ENCODE measurements around the gene STAB1.
A peak's percentile ranks its signal among the peaks of the same experiment; 100 is the strongest.

Gene STAB1

DNA sequence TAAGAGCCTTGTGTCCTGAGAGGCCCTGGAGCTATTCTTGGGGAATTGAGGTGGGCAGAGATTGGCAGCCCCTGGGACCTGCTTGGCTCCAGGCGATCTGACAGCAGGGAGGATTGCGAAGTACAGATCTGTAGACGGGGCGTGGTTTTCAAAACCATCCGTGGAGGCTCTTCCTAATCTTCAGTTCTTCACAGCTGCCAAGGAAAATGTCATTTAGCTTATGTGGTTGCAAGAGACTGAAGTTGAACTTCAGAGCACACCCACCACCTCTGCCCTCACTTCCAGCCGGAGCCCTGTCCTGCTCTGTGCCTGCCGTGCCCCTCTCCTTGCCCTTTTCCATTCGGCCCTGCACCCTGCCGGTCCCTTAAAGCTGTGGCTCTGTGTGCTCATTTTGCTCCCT is 26.8 kb upstream of the STAB1 start:
- H3K27ac ChIP-seq = peak overlapping the region in 1 of 2 donors; percentile 25
- H3K4me3 ChIP-seq = no peak overlapping the region
- TF ChIP-seq, protein P1, sequence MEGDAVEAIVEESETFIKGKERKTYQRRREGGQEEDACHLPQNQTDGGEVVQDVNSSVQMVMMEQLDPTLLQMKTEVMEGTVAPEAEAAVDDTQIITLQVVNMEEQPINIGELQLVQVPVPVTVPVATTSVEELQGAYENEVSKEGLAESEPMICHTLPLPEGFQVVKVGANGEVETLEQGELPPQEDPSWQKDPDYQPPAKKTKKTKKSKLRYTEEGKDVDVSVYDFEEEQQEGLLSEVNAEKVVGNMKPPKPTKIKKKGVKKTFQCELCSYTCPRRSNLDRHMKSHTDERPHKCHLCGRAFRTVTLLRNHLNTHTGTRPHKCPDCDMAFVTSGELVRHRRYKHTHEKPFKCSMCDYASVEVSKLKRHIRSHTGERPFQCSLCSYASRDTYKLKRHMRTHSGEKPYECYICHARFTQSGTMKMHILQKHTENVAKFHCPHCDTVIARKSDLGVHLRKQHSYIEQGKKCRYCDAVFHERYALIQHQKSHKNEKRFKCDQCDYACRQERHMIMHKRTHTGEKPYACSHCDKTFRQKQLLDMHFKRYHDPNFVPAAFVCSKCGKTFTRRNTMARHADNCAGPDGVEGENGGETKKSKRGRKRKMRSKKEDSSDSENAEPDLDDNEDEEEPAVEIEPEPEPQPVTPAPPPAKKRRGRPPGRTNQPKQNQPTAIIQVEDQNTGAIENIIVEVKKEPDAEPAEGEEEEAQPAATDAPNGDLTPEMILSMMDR (IDR thresholded peaks at IDR 0.05) = no peak
- no peak for DNase-seq (ENCODE audit: low spot score)

DNA sequence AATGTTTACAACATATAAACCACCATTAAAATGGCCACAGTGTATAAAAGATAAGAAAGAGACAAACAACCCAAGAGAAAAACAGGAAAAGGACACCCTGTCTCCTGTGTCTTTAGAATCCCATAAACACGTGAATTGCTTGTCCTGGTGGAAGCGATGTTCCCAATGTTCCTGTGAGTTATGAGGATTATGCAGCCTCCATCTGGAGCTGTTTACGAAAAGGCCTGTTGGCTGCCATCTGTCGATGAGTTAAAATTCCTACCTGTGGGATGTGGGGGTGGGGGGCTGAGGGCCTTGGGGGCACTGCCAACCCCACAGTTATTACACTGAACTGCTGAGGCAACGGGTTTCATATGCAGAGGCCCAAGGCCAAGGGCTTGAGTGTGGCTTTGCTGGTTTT is 26.1 kb upstream of the STAB1 start:
- no peak overlapping the region for H3K4me3 ChIP-seq
- TF ChIP-seq, protein P1 (IDR thresholded peaks at IDR 0.05) = no peak
- no peak overlapping the region for H3K27ac ChIP-seq
- no peak for DNase-seq (ENCODE audit: low spot score)

DNA sequence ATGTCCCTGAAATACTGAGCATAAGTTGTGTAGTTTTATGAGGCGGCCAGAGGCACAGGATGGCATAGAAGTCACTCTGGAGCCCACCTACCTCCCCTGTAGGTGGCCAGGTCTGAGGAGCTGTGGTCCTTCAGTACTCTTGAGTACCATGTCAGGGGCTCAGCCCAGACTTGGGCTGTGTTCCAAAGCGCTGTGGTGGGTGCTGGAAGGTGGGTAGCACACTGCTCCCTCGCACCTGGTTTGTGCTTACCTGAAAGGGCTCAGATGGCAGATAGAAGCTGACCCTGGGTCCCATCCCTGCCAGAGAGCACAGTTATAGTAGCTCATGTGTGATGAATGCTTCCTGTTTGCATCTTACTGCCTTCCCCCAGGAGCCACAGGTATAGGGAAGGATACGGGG is 24.2 kb upstream of the STAB1 start:
- Histone ChIP-seq H3K27ac (no peak overlapping the region), H3K4me3 (no peak overlapping the region)
- no peak for DNase-seq (ENCODE audit: low spot score)
- TF ChIP-seq, protein P1 (IDR thresholded peaks at IDR 0.05) = no peak

DNA sequence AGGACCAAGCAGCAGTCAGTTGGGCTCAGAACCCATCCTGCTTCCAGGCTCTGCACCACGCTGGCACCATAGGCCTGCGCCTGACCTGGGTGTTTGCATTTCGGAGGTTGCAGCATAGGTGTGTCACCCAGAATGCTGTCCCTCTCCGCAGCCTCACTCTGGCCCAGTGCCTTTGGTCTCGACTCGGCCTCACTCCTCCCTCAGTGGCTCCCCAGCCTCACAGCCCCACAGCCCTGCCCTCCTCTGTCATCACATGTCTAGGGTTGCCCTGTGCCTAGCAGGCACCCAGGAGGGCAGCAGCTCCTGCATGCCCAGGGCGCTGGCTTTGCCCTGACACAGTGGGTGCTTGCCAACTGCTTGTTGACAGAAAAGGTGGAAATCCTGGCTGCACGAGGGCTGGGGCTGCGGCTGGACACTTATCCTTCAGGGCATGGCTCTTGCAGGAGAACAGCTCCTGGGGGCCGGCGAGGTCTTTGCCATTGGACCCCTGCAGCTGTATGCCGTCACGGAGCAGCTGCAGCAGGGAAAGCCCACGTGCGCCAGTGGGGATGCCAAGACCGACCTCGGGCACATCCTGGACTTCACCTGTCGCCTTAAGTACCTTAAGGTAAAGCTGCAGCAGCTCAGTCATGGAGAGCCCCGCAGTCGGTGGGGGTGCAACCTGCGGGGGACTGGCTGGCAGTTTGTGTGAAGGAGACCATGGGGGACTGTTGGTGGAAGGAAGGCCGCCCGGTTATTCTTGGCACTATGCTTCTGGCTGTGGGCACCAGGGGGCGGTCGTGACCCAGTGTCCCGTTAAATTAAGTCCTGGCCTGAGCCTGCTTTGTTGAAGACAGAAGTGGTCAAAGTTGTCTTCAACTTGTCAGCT is 23.5 kb upstream of the STAB1 start:
- Histone ChIP-seq H3K4me3 (no peak overlapping the region), H3K27ac (peak overlapping the region in 1 of 2 donors; percentile 30)
- DNase-seq (ENCODE audit: low spot score) = no peak
- TF ChIP-seq, protein P1 (IDR thresholded peaks at IDR 0.05) = peak; percentile 81

DNA sequence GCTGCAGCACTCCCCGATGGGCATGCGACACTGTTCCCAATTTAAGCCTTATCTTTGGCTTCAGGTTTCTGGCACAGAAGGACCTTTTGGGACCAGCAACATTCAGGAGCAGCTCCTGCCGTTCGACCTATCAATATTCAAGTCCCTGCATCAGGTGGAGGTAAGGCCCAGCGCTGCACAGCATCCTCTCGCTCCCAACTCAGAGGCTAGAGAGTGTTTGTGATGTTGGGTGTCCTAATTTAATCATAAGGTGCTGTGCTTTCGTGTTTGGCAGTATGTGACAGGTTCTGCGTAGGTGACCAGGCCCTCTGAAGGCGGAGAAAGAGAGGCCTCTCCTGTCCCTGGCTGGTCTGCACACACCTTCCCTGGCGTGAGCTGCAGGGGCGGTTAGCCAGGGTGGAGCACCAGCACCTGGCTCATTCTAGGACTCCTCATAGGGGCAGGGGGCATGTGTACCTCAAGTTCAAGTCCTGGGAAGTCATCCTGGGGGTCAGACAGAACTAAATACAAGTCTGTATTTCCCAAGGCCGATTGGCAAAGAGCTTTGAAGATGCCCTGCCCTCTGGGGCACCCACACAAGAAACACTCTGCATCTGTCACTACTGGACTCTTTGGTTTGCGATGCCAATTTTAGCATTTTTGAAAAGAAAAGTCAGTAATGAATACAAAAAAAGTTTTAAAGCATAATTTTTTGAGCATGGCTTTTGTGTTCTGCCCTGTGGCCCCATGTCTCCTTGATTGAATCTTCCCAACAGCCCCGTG is 22.7 kb upstream of the STAB1 start:
- peak overlapping the region in 1 of 2 donors; percentile 42 for H3K27ac ChIP-seq
- TF ChIP-seq, protein P1 (IDR thresholded peaks at IDR 0.05) = no peak
- DNase-seq (ENCODE audit: low spot score) = no peak

DNA sequence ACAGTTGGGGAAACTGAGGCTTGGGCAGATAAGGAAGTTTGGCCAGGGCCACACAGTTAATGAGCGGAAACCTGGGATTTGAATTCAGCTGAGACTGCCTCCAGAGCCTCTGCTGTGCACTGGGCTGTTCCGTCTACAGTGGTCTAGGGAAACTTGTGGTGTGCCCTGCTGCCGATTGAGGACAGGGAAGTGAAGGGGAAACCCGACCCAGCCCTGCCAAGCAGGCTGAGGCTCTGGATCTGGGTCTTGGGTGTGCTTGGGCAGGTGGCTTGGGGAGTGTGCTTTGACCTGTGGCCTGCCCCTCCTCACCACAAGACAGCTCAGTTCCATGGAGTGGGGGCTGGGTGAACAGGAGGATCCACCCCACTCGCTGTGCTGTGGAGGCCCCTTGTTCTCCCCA is 22.1 kb upstream of the STAB1 start:
- TF ChIP-seq, protein P1 (IDR thresholded peaks at IDR 0.05) = no peak
- Histone ChIP-seq H3K4me3 (no peak overlapping the region), H3K27ac (peak overlapping the region in 1 of 2 donors; percentile 42)
- DNase-seq (ENCODE audit: low spot score) = no peak

More for the DNA sequence above, 22.7 kb upstream of the STAB1 start:
- H3K4me3 ChIP-seq = no peak overlapping the region

All from coronary artery (tissue), 2 donors.